ENCODE results near the gene SLC9A5. TPM values are rescaled to one million over a fixed set of nuclear protein-coding genes. Genes with fewer than 3 reads are reported as not detected.

Gene SLC9A5
- total RNA-seq, 1 experiment from 2014 or later: 5.2 TPM

DNA sequence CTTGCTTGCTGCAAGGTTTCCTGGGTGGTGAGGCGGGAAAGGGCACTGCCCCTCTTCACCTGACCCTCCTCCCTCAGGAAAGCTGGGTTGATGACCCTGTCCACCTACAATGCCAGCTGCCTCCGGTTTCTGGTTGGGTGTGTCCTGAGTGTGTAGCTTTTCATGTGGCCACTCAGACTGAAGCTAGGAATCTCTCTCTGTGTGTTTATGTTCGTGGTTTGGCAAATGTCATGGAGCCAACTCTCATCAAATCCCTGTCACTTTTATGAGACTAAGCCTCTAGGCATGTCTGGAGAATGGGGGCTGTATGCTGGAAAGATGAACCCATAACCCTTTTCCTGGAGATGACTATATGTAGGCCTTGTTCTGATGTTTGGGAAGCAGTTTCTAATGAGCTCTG, 47.6 kb downstream of the SLC9A5 start:
- H3K4me2 ChIP-seq: peak overlapping the region; percentile 12; the same call in 1 of the 2 replicates
- H3K9me2 ChIP-seq (ENCODE audit: insufficient read depth): no peaks in the 10 kb centered on the region
- peaks cover 6% of the 10 kb centered on the region; the same call in 1 of the 2 replicates for H3F3A ChIP-seq (ENCODE audit: insufficient read depth, low read depth)
- H3K27me3 ChIP-seq (ENCODE audit: insufficient read depth, low read depth): no peaks in the 10 kb centered on the region
- no peak for TF ChIP-seq EZH2 (IDR thresholded peaks at IDR 0.05; ENCODE audit: low read depth)
- TF ChIP-seq, protein P1, sequence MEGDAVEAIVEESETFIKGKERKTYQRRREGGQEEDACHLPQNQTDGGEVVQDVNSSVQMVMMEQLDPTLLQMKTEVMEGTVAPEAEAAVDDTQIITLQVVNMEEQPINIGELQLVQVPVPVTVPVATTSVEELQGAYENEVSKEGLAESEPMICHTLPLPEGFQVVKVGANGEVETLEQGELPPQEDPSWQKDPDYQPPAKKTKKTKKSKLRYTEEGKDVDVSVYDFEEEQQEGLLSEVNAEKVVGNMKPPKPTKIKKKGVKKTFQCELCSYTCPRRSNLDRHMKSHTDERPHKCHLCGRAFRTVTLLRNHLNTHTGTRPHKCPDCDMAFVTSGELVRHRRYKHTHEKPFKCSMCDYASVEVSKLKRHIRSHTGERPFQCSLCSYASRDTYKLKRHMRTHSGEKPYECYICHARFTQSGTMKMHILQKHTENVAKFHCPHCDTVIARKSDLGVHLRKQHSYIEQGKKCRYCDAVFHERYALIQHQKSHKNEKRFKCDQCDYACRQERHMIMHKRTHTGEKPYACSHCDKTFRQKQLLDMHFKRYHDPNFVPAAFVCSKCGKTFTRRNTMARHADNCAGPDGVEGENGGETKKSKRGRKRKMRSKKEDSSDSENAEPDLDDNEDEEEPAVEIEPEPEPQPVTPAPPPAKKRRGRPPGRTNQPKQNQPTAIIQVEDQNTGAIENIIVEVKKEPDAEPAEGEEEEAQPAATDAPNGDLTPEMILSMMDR (conservative IDR thresholded peaks at IDR 0.05): no peak
- BruUV-seq (replicated peaks): no TSS peak
- H3K79me2 ChIP-seq (ENCODE audit: low read depth): no peaks in the 10 kb centered on the region
- H3K4me1 ChIP-seq (replicated peaks; ENCODE audit: insufficient read depth): peaks cover 11% of the 10 kb centered on the region
- intact Hi-C loops (cut with micrococcal nuclease; ENCODE audit: unreplicated experiment): no loop called here
- no peaks in the 10 kb centered on the region for H3K9me3 ChIP-seq (ENCODE audit: insufficient read depth, low read depth)
- H3K36me3 ChIP-seq (ENCODE audit: low read depth): no peaks in the 10 kb centered on the region
- peak; percentile 45 to 69 for DNase-seq
- POLR2A ChIA-PET (ENCODE audit: unreplicated experiment): no interaction called here
- no peak overlapping the region for H3K27ac ChIP-seq
- CTCF ChIA-PET: interaction anchor here (1.0 kb wide), 1 partner anchor 12 kb away, joined by 4 read pairs; no protein-coding TSS in a partner anchor
- no peak overlapping the region for H3K4me3 ChIP-seq
- no peak overlapping the region for H2AFZ ChIP-seq
- H4K20me1 ChIP-seq (ENCODE audit: insufficient read depth): no peaks in the 10 kb centered on the region

DNA sequence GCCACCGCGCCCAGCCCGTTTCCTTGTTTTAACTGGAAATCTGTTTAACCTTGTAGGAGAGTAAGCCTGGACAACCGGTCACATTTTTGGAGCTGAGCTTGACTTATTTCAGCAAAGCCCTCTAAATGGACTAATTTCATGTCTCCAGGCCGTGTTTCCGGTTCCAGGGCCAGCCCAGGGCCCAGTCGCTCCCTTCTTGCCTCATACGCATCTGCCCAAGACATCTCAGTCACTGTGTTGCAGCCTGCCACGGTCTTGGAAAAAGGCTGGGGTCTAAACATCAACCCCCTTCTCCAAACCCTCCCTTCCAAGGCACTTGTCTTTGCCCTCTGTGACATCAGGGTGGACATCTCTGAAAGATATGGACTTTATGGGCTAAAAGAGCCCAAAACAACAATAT, 49.5 kb downstream of the SLC9A5 start:
- no peak overlapping the region for H3K27ac ChIP-seq
- no peaks in the 10 kb centered on the region for H3K36me3 ChIP-seq (ENCODE audit: low read depth)
- TF ChIP-seq, protein P1 (conservative IDR thresholded peaks at IDR 0.05): no peak
- TF ChIP-seq EZH2 (IDR thresholded peaks at IDR 0.05; ENCODE audit: low read depth): no peak
- no peak overlapping the region for H3K4me2 ChIP-seq
- DNase-seq: no peak
- intact Hi-C loops (cut with micrococcal nuclease; ENCODE audit: unreplicated experiment): no loop called here
- ChIA-PET CTCF (no interaction called here), POLR2A (ENCODE audit: unreplicated experiment) (no interaction called here)
- H2AFZ ChIP-seq: no peak overlapping the region
- no peaks in the 10 kb centered on the region for H3K9me3 ChIP-seq (ENCODE audit: insufficient read depth, low read depth)
- no peaks in the 10 kb centered on the region for H3K27me3 ChIP-seq (ENCODE audit: insufficient read depth, low read depth)
- H3F3A ChIP-seq (ENCODE audit: insufficient read depth, low read depth): peaks cover 6% of the 10 kb centered on the region; the same call in 1 of the 2 replicates
- peaks cover 11% of the 10 kb centered on the region for H3K4me1 ChIP-seq (replicated peaks; ENCODE audit: insufficient read depth)
- no peaks in the 10 kb centered on the region for H3K9me2 ChIP-seq (ENCODE audit: insufficient read depth)
- H4K20me1 ChIP-seq (ENCODE audit: insufficient read depth): no peaks in the 10 kb centered on the region
- no TSS peak for BruUV-seq (replicated peaks)
- no peak overlapping the region for H3K4me3 ChIP-seq
- H3K79me2 ChIP-seq (ENCODE audit: low read depth): no peaks in the 10 kb centered on the region

DNA sequence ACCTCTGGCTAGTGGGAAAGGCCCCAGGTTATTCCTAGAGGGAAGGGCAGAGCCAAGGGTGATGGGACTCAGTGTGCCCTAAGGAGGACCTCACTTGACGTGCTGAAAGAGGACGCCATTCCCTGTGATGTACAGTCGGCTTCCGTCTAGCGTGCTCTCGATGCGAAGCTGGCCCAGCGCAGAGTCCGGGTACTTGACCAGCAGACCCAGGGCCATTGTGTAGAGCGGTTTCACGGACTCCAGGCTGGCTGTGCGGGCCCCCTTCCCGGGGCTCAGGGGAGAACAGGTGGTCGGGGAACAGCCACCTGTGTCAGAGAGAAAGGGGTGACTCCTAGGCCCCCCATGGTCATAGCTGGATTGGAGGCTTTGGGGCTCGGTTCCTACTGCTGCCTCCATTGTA, 50.5 kb downstream of the SLC9A5 start:
- no peak overlapping the region for H3K4me3 ChIP-seq
- intact Hi-C loops (cut with micrococcal nuclease; ENCODE audit: unreplicated experiment): no loop called here
- H3K27ac ChIP-seq: no peak overlapping the region
- H3K9me3 ChIP-seq (ENCODE audit: insufficient read depth, low read depth): no peaks in the 10 kb centered on the region
- H3F3A ChIP-seq (ENCODE audit: insufficient read depth, low read depth): peaks cover 6% of the 10 kb centered on the region; the same call in 1 of the 2 replicates
- no TSS peak for BruUV-seq (replicated peaks)
- no peak for DNase-seq
- no peaks in the 10 kb centered on the region for H4K20me1 ChIP-seq (ENCODE audit: insufficient read depth)
- no peaks in the 10 kb centered on the region for H3K36me3 ChIP-seq (ENCODE audit: low read depth)
- H3K4me2 ChIP-seq: no peak overlapping the region
- POLR2A ChIA-PET (ENCODE audit: unreplicated experiment): no interaction called here
- H3K4me1 ChIP-seq (replicated peaks; ENCODE audit: insufficient read depth): peaks cover 11% of the 10 kb centered on the region
- TF ChIP-seq EZH2 (IDR thresholded peaks at IDR 0.05; ENCODE audit: low read depth): no peak
- TF ChIP-seq, protein P1 (conservative IDR thresholded peaks at IDR 0.05): no peak
- CTCF ChIA-PET: no interaction called here
- no peaks in the 10 kb centered on the region for H3K79me2 ChIP-seq (ENCODE audit: low read depth)
- H3K27me3 ChIP-seq (ENCODE audit: insufficient read depth, low read depth): no peaks in the 10 kb centered on the region
- no peak overlapping the region for H2AFZ ChIP-seq
- H3K9me2 ChIP-seq (ENCODE audit: insufficient read depth): no peaks in the 10 kb centered on the region
